Left forelimb (tissue), 1 donor: ENCODE measurements around the gene CALHM3.
"Not testable (repeated sequence)": the region's sequence is repeated elsewhere in the genome, so short reads cannot be mapped to it uniquely, and the experiment has no call there.

Experiments used
- DNase-seq: peaks from one replicate; pipeline ENCODE4 v3.0.0-alpha.2; 2018; ENCODE audit warnings: low spot score

CALHM3 gene

DNA sequence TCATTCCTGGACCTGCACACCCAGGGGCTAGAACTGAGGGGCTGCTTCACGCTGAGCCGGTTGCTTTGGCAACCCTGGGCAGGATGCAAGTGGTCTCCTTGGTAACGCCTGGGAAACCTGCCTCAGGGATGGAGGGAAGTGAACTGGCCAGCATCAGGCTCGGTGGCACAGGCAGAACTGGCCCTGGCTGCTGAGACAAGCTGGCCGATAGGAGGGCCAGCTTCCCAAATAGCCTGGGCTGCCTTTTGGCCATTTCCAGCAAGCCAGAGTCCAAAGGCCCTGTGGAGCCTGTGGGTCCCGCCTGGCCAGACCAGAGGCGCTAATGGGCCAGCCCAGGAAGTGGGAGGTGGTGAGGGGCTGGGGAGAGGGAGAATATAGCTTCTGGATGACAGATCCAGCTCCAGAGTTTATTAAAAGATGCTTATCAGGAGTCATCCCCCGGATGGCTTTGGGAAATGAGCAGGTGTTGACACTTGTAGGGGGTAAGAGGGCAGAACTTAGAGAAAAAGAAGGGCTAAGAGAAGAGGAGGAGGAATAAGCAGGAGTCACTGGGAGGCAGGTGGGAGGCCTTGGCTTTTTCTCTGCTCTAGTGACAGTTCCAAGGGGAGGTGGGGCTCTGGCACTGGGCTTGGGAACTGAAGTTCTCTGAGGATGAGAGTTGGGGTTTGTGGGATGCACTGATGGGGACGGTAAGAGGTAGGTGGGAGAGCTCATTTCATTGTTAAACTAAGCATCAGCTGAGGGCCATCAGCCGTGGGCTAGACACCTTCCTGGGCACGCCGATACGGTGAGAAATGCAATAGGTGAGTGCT, 24.0 kb upstream of the CALHM3 start:
- DNase-seq, result no peak

GRCh38 chr10:103501186-103501585, 22.1 kb upstream of the CALHM3 start:
- no peak for DNase-seq

DNA sequence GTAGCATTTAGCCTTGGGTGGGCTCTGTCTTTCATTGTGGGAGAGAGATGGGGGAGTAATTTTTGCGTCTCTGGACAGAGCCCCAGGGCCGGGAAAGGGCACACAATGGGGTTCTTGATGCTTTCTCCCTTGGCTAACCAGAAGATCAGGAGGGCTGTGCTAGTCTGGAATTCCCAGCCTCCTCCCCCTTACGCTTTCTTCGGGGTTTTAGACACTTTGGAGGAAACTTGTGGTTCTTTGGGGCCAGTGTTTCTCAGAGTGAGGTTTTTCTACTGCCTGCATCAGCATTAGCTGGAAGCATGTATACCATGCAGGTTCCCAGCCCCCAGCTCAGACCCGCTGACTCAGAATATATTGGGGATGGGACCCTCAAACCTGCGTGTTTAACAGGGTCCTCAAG, 21.4 kb upstream of the CALHM3 start:
- DNase-seq, result no peak

DNA sequence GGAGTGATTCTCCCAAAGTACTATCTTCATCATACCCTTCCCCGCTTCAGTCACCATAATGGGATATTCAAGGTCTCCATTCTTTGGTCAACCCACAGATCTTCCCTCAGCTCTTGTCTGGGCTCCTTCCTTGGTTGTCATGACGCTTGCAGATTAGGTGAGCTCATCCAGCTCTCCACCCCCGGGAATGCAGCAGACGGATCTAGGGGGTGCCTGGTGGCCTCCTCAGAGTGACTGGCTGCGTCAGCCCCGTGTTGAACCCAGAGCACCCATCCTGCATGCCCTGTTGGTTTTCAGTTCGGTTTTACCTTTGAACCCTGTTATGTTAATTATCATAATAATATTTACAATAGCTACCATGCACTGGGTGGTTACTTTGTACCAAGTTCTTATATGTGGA, 20.8 kb upstream of the CALHM3 start:
- DNase-seq, result no peak

DNA sequence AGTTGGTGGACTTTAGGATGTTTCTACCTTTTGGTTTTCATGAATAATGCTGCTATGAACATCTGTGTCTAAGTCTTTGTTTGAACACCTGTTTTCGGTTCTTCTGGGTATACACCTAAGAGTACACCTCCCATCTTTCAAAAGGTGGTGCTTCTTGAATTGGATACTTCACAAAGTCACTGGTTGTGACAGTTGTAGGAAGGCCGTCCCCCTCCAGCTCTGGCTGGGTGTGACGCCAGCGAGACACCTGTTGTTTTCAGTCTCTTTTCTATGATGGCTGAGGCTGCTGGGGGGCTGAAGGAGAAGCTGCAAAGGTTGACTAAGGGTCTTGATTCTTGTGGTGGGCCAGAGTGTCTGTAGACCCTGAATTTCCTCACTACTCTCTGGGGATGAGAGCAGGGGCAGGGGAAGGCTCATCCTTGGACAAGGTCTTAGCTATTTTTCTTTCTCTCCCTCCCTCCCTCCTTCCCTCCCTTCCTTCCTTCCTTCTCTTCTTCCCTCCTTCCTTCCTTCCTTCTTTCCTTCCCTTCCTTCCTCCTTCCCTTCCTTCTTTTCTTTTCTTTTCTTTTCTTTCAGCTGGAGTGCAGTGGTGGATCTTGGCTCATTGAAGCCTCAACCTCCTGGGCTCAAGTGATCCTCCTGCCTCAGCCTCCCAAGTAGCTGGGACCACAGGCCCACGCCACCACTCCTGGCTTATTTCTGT, 20.0 kb upstream of the CALHM3 start:
- DNase-seq, result no peak

GRCh38 chr10:103497161-103497915, 18.3 kb upstream of the CALHM3 start:
- no peak for DNase-seq

DNA sequence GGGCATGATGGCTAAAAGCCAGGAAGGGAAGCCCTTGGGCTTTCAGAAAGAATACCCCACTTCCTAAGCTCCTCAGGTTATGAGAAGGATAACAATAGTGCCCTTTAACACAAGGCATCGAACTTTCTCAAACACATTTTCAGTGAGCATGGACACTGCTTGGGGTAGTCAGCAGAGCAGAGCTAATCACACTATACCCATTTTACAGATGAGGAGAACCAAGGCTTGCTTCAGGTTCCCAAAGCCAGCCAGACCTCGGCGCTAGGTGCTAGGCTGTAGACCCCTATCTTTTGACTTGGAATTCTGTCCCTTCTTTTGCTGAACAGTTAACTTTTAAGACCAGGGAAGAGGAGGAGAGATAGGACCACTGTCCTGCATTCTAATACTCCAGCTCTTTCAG, 16.3 kb upstream of the CALHM3 start:
- DNase-seq, result no peak

DNA sequence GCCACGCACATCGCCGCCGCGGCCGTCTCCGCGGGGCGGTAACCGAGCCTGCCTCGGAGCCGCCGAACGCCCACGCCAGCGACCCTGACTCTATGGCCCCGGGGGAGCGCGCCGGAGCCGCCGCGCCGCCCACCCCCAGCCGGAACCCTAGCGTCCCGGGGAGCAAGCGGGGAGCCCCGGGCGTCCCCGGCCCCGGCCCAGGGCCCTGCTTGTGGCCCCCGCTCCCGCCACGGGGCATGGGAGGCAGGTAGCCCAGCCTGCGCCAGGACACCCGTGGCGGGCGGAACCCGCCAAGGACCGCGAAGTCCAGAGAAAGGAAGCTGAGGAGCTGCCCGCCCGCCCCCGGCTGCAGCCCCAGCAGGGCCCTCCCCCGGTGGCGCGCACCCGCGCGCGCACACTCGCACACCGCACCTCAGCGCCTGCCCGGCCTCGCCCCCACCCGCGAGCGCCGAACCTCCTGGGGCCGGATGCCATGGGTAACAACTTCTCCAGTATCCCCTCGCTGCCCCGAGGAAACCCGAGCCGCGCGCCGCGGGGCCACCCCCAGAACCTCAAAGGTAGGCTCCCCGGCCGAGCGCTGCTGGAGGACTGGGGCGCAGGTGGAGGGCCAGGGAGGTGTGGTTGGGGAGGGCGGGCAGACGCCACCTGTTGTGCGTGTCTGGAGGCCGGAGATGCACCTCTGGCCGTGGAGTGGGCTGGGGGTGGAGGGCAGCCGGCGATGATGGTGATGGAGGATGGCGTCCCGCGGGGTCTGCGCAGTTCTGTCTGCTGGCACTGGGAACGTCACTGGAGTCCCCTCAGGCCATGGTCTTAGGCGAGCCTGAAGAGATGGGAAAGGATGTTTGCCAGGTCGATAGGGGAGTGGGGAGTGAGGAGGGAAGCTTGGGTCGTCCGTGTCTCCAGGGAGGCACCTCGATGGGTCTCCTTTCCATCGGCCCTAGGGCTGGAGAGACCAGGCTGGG, 15.2 kb upstream of the CALHM3 start:
- DNase-seq, result no peak

DNA sequence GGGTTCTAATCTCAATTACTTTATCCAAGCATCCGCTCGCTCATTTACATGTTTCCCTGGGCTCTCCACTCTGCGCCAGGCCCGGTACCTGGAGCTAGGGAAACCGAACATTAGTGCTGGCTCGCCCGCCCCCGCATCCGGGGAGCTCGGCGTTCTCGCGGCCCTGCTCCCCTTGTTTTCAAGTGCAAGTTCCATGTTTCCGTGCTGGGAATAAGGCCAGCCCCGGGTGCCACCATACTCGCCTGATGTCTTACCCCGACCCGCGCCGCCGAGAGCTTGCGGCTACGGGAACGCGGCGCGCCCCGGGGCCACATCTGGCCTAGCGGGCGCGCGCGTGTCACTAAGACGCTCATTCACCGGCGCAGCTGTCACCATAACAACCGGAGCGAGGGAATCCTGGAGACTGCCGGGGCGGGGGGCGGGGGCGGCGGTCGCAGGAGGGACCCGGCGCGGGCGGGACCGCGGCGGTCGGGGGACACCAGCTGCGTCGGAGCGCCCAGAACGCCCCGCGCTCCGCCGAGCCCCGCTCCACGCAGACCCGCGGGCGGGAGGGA, 14.4 kb upstream of the CALHM3 start, which contains the start of gene NEURL1:
Gene NEURL1, plus strand, starts transcription at position 344 of the 554 bp plus-strand sequence. CDS start 683 bp downstream, outside the sequence.
- DNase-seq, result no peak

- DNase-seq, result no peak
These were observed 13.7 kb upstream of the CALHM3 start for GRCh38 chr10:103492655-103493261.

DNA sequence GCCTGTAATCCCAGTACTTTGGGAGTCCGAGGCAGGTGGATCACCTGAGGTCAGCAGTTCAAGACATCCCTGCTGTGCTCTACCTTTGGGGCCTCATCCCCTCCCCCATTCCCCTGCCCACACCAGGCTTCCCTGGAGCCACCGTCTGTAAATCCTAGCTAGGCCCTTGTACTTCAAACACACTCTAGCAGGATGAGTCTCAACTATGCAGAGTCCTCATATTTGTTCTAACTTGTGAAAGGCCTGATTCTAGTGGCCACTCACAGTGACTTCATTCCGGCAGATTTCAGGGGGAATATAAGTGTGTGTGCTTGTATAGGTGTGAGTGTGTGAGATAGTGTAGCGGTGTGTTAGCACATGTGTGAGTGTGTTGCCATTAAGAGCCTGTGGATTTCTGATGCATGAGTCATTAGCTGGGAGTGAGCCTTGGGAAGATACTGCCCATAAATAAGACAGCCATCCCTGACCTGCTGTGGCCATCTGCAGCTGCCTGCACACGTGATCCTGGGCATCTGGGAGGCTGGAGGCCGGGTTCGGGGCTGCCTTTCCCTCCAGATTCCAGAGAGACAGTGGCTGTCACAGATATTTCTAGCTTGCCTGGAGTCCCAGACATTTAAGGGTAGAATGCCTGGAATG, 12.8 kb upstream of the CALHM3 start:
- no peak for DNase-seq

GRCh38 chr10:103490986-103491314, 11.9 kb upstream of the CALHM3 start:
- no peak for DNase-seq

- no peak for DNase-seq
These were observed 8.3 kb upstream of the CALHM3 start for GRCh38 chr10:103487410-103487708.

DNA sequence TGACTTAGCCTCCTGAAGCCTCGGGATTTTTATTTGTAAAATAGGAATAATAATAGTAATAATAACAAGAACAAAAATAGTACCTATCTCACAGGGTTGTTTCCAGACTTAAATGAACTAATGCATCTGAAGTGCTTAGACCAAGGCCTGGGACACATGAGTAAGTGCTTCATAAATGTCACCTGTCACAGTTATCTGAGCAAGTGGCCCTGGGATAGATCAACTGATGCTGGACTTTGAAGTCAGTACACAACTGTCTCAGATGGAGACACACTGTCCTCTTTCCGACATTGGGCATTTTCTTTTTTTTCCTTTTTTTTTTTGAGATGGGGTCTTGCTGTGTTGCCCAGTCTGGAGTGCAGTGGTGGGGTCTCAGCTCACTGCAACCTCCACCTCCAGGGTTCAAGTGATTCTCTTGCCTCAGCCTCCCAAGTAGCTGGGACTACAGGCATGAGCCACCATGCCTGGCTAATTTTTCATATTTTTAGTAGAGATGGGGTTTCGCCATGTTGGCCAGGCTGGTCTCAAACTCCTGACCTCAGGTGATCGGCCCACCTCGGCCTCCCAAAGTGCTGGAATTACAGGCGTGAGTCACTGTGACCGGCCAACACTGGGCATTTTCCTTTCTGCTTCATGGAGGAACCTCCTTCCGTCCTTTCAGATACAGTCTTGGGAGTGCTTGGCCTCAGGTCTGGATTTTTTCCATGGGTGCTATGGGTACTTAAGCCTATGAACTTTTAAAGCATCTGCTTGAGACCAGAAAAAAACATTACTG, 7.8 kb upstream of the CALHM3 start:
- DNase-seq, result not testable (repeated sequence)

DNA sequence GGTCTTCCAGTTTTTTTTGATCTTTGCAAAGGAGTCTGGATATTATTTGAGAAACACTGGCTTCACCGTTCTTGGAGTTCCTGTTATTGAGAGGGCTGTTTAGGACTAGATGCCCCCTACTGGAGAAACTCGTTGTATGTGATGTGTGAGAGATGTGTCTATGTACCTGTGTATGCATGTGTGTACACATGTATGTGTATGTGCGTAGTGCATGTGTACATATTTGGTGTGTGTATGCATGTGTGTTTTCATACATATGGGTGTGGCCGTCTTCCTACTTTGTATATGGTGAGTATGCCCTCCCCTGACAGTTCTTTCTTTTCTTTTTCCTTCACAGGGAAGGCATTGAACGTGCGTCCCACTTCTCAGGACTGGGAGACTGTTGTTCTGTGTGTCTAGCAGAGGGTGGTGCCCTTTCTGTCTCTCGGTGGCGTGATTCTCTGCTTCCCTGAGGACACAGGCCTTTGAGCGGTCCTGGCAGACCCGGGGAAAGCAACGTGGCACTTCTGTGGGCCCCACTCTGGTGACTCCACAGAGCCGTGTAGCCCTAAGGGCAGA, 3.0 kb upstream of the CALHM3 start:
- no peak for DNase-seq

DNA sequence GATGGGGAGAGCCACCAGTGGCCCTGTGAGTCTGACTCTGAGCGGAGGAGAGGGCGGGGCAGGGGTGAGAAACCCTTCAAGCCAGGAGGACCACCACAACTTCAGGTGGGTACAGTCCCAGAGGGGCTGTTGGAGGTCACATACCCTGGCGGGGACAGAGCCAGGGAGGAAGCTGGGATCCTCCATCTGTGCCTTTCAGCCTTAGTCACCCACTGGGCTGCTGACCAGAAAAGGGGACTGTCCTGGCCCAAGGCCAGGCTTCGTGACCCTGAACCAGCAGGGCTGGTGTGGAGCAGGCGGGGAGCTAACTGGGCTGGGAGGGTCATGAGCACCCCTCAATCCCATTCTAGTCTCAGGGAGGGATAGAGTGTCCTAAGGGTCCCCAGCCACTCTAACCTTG, 1.5 kb upstream of the CALHM3 start:
- no peak for DNase-seq

DNA sequence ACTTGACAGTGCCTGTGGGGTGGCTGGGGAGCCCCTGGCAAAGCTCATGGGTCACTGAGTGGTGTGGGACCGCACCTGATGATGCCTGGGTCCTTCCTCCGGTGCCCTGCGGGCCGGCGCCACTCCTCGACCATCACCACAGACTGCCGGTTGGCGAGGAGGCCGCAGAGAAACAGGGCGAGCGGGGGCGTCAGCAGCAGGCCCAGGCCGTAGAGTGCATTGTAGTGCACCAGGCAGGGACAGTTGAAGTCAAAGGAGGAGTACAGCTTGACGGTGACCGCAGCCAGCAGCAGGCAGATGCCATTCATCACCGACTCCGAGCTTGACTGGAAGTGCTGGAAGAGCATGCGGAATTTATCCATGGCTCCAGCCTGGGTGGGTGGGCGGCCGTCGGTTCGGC, 369 bp downstream of the CALHM3 start:
- DNase-seq, result no peak

- no peak for DNase-seq
These were observed 2.8 kb downstream of the CALHM3 start for GRCh38 chr10:103476046-103476768.

DNA sequence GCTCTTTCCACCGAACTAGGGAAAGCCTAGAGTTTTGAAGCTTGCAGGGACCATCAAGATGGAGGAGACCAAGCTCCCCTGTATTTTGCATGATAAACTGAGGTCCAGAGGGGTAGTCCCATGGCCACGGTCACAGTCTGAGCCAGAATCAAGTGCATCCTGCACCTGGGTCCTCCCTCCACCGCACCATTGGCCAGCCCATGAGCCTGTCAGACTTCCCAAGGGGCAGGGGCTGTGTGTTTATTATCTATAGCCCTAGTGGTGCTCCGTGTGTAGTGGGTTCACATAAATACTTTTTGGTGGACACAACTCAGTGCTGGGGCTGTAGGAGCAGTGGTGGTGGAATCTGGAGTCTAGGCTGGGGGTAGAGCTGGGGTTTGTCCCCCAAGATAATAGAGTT, 3.6 kb downstream of the CALHM3 start:
- DNase-seq, result no peak
